GM10248 (cell line): ENCODE data around the gene CXorf58.

ENCODE experiments used
- CTCF ChIA-PET: fragments of 300-600 bp; sonication (Branson Sonifier 250); formaldehyde crosslinking; extraction: SDS; loops from one replicate; lab custom pipeline; 2021; ENCODE audit warnings: antibody characterized with exemption; lab: Yijun Ruan, JAX
- POLR2A ChIA-PET: fragments of 350-650 bp; sonication (Branson Sonifier 250); formaldehyde crosslinking; extraction: SDS; loops from one replicate; lab custom pipeline; 2020; ENCODE audit warnings: antibody characterized with exemption; lab: Yijun Ruan, JAX
- DNase-seq: peaks from one replicate; pipeline ENCODE4 v3.0.0; 2012; ENCODE audit errors: extremely low spot score
- TF ChIP-seq, protein P1 (sequence below): IDR thresholded peaks from 2 replicates; pipeline ENCODE4 v1.5.1; 2012; ENCODE audit warnings: mild to moderate bottlenecking, low read depth; ENCODE audit errors: extremely low read depth, missing control alignments, control extremely low read depth

The CXorf58 gene

DNA sequence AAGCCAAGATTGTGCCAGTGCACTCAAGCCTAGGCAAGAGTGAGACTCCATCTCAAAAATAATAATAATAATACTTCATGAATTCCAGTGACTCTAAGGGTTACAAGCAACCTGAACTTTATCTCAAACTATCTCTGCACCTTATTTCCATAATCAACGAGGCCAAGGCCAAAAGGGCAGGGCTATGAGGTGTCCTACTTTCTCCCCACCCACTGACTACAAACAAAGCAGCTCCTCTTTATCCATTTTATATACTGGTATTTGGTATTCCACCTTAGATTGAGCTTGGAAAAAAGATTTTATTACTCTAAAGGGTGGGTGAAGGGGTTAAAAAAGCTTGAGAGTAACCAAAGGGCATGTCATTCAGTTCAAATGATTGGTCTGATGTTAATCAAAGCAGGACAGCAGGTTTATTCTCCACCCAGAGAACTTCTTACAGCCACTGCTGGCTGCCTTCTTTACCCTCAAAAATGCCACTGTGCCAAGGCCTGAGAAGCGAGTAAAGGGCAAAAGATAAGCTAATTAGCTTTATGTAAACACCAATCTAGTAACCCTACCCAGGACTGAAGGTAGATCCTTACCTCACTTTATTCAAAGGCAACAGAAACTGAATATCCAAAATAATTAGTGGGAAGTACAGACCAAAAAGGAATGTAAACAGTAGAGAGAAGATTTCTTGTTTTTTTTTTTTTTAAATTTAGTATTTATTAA, 28.3 kb upstream of the CXorf58 start:
- no peak for DNase-seq
- ChIA-PET POLR2A (no interaction called here), CTCF (no interaction called here)
- TF ChIP-seq, protein P1, sequence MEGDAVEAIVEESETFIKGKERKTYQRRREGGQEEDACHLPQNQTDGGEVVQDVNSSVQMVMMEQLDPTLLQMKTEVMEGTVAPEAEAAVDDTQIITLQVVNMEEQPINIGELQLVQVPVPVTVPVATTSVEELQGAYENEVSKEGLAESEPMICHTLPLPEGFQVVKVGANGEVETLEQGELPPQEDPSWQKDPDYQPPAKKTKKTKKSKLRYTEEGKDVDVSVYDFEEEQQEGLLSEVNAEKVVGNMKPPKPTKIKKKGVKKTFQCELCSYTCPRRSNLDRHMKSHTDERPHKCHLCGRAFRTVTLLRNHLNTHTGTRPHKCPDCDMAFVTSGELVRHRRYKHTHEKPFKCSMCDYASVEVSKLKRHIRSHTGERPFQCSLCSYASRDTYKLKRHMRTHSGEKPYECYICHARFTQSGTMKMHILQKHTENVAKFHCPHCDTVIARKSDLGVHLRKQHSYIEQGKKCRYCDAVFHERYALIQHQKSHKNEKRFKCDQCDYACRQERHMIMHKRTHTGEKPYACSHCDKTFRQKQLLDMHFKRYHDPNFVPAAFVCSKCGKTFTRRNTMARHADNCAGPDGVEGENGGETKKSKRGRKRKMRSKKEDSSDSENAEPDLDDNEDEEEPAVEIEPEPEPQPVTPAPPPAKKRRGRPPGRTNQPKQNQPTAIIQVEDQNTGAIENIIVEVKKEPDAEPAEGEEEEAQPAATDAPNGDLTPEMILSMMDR: no peak

DNA sequence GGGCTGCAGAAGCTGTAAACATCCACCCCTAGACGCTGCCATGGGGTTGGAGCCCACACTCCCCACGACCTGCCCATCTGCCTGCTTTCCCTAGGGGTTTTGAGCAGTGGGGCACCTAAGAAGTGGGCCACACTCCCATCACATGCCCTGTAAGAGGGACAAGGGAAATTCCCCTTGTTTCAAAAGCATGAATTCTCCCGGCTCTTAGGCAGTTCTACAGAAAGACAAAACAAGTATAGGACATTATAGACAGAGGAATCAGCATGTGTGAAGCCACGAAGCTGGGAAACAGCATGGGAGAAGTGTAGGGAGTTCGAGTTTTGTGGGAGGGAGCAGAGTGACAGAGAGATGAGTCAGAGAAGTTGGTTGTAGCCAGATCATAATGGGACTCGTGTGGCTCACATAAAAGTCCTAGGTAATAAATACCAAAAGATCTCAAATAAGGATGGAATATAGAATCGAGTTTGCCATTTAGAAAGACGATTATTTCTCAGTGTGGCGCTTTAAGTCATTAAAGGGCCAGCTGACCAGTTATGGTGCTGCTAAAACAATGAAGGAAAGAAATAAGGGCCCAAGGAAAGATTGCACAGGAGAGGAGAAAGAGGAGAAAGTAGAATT, 24.0 kb upstream of the CXorf58 start:
- ChIA-PET CTCF (no interaction called here), POLR2A (no interaction called here)
- TF ChIP-seq, protein P1: no peak
- DNase-seq: no peak

DNA sequence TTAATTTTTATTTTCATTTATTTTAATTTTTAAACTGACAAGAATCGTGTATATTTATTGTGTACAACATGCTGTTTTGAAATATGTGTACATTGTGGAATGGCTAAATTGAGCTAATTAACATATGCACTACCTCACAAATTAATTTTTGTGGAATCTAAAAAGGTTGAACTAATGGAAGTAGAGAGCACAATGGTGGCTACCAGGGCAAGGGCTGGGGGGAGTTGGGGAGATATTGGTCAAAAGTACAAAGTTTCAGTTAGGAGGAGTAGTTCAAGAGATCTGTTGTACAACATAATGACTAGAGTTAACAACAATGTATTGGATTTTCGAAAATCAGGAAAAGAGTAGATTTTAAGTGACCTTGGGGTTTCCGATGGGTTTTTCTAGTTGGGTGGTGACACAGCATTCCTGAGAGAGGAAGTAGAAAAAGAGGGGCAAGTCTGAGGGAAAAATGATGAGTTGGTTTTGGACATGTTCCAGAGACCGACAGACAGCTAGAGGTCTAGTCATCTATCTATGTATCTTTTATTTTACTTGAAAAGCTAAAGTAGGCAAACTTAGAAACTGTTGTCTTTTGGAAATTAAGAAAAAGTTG, 23.3 kb upstream of the CXorf58 start:
- ChIA-PET POLR2A (no interaction called here), CTCF (no interaction called here)
- no peak for DNase-seq
- TF ChIP-seq, protein P1: no peak

DNA sequence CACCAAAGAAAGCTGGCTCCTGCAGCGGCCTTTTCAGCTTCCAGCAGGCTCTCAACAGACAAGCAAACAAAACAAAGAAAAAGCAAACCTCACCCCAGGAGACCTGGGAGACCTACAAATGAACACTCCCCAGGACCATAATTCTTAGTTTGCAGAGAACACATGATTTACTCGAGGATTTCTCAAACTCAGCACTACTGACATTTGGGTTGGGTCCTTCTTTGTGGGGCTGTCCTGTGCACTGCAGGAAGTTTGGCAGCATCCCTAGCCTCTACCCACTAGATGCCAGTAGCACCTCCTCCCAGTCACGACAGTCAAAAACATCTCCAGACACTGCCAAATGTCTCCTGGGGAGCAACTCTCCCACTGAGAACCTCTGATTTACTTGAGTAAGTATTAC, 22.0 kb upstream of the CXorf58 start:
- no peak for DNase-seq
- TF ChIP-seq, protein P1: no peak
- CTCF ChIA-PET: interaction anchor here (1.9 kb wide), 1 partner anchor 16 kb away, joined by 4 read pairs; no protein-coding TSS in a partner anchor
- POLR2A ChIA-PET: no interaction called here

DNA sequence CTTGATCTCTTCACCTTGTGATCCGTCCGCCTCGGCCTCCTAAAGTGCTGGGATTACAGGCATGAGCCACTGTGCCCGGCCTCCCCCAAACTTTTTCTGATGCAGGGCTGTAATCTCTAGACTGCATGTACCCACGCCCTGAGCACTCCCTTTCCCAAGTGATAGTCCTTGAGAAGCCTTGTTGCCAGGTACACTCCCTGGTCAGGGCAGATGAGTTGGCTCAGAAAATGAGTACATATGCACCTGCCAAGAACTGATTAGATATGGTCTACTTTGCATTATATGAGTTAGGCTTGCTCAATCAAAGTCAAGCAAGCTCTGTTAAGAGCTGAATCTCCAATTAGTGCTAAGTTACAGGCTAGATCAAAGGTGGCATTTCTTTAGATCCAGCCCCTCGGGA, 20.4 kb upstream of the CXorf58 start:
- ChIA-PET POLR2A (no interaction called here), CTCF (no interaction called here)
- TF ChIP-seq, protein P1: no peak
- DNase-seq: no peak

DNA sequence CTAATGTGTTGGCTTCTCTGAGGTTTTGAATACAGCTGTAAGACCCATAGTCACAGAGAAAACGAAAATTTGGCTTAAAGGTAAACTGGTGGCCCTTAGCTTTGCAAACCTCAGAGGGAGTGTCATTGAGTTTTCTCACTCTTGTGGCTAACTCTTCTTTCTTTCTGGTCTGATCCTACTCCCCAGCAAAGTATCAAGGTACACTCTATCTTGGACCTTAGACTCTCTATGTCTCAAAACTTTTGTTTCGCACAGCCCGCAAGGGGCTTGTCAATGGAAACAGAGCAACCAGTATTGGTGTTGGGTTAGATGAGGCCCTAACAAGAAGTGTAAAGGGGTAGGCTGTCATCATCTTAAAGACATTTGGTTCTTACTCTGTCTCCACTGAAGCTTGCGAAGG, 19.9 kb upstream of the CXorf58 start:
- ChIA-PET POLR2A (no interaction called here), CTCF (interaction anchor here (2.0 kb wide), 1 partner anchor 14 kb away, joined by 15 read pairs; no protein-coding TSS in a partner anchor)
- no peak for DNase-seq
- TF ChIP-seq, protein P1: no peak
